Endothelial cell of umbilical vein (primary cell): ENCODE results near the gene UBE2Q1. TPM values are rescaled to one million over a fixed set of nuclear protein-coding genes. Genes with fewer than 3 reads are reported as not detected.
"Not testable (repeated sequence)": the region's sequence is repeated elsewhere in the genome, so short reads cannot be mapped to it uniquely, and the experiment has no call there.

Source experiments
- BruUV-seq: library from RNA; stranded (reverse); fragments of 400-500 nt; replicated peaks from 2 replicates; lab custom pipeline; 2021; lab: Mats Ljungman, UMichigan
- CTCF ChIA-PET: fragments of 300-600, 350-600 bp; sonication (Branson Sonifier 250); formaldehyde crosslinking; loops from one replicate; lab custom pipeline; 2021; ENCODE audit warnings: antibody characterized with exemption, inconsistent platforms; lab: Charles Lee
- POLR2A ChIA-PET: fragments of 300-600, 350-600 bp; sonication (Branson Sonifier 250); formaldehyde crosslinking; loops from one replicate; lab custom pipeline; 2021; ENCODE audit warnings: antibody characterized with exemption, inconsistent platforms; lab: Charles Lee
- DNase-seq: peaks from one replicate; pipeline ENCODE4 v3.0.0-alpha.2; 2011; ENCODE audit warnings: low read depth, low spot score
- FAIRE-seq: peaks from 2 replicates; lab custom pipeline; 2011; peaks lifted over from hg19 to GRCh38; lab: Jason Lieb, UNC
- H2AFZ ChIP-seq: 2 replicates; pipeline ENCODE4 v1.6.0; 2012; ENCODE audit warnings: low read depth, low read length, control low read depth, inconsistent platforms
- H3K27ac ChIP-seq: 2 replicates; pipeline ENCODE4 v1.5.1; 2011; ENCODE audit warnings: low read depth, mild to moderate bottlenecking, control low read depth, low read length, moderate library complexity; ENCODE audit not compliant: insufficient read depth
- H3K27me3 ChIP-seq, 2 experiments: 2 replicates each; pipeline versions ENCODE4 v1.6.0 to v1.6.1; 2011; ENCODE audit warnings: low read length in 2 of 2, mixed read lengths in 1 of 2; ENCODE audit not compliant: control insufficient read depth in 2 of 2, insufficient read depth in 2 of 2
- H3K36me3 ChIP-seq, 2 experiments: 2 replicates in 1 of 2; 3 replicates in 1 of 2; pipeline ENCODE4 v1.5.1; 2011; ENCODE audit warnings: low read length in 2 of 2, mild to moderate bottlenecking in 1 of 2, moderate library complexity in 1 of 2; ENCODE audit not compliant: control insufficient read depth in 2 of 2, insufficient read depth in 2 of 2; ENCODE audit errors: extremely low read depth in 1 of 2
- H3K4me1 ChIP-seq: 3 replicates; pipeline ENCODE4 v1.5.1; 2011; ENCODE audit warnings: mild to moderate bottlenecking, low read length; ENCODE audit not compliant: control insufficient read depth, insufficient read depth; ENCODE audit errors: extremely low read depth
- H3K4me2 ChIP-seq: 2 replicates; pipeline ENCODE4 v1.6.1; 2011; ENCODE audit warnings: low read length, control low read depth, mixed read lengths; ENCODE audit not compliant: insufficient read depth
- H3K4me3 ChIP-seq, 3 experiments: fragments of 200-600 bp in 1 of 3; sonication (generic), shearing (Covaris generic) in 1 of 3; replicated peaks in 1 of 3; 2 replicates each; pipeline ENCODE4 v1.5.1; 2011 to 2016; ENCODE audit warnings: control low read depth in 3 of 3, low read length in 3 of 3, mild to moderate bottlenecking in 2 of 3, inconsistent platforms in 1 of 3, low read depth in 1 of 3, moderate library complexity in 1 of 3; ENCODE audit not compliant: insufficient read depth in 1 of 3
- H3K79me2 ChIP-seq: 2 replicates; pipeline ENCODE4 v1.6.0; 2012; ENCODE audit warnings: low read length, inconsistent platforms; ENCODE audit not compliant: control insufficient read depth, insufficient read depth
- H3K9ac ChIP-seq: replicated peaks from 2 replicates; pipeline ENCODE3; 2011; ENCODE audit warnings: low read length, control low read depth; ENCODE audit not compliant: insufficient read depth; ENCODE audit errors: extremely low read depth
- H3K9me1 ChIP-seq: replicated peaks from 3 replicates; pipeline ENCODE4 v1.6.0; 2011; ENCODE audit warnings: mild to moderate bottlenecking, low read length; ENCODE audit not compliant: control insufficient read depth, insufficient read depth; ENCODE audit errors: extremely low read depth
- H3K9me3 ChIP-seq: replicated peaks from 2 replicates; pipeline ENCODE4 v1.5.1; 2012; ENCODE audit warnings: low read length, inconsistent platforms; ENCODE audit not compliant: control insufficient read depth, insufficient read depth
- H4K20me1 ChIP-seq: replicated peaks from 2 replicates; pipeline ENCODE3; 2011; ENCODE audit warnings: mild to moderate bottlenecking, low read length; ENCODE audit not compliant: control insufficient read depth, insufficient read depth; ENCODE audit errors: extremely low read depth
- CTCF ChIP-seq, 2 donors: IDR thresholded peaks; 1 replicate in 1 of 2; 2 replicates in 1 of 2; pipeline ENCODE4 v1.5.1; 2011; ENCODE audit warnings: low read length in 2 of 2, mild to moderate bottlenecking in 2 of 2, moderate library complexity in 2 of 2, control low read depth in 1 of 2, inconsistent platforms in 1 of 2, low read depth in 1 of 2; ENCODE audit not compliant: insufficient read depth in 1 of 2; ENCODE audit errors: extremely low read depth in 1 of 2
- JUN ChIP-seq: IDR thresholded peaks from 2 replicates; pipeline ENCODE4 v1.6.1; 2011; ENCODE audit warnings: borderline replicate concordance, low read depth; ENCODE audit not compliant: insufficient read length, insufficient read depth
- dilution Hi-C: fragments of 300-500 bp; cut with MboI; formaldehyde crosslinking; loops from one replicate; pipeline ENCODE4 v1.15.0; 2019; ENCODE audit warnings: low sequenced_read_pairs; ENCODE audit not compliant: extremely low pct_ligation_motif_present
- intact Hi-C: fragments of 100-400 bp; cut with micrococcal nuclease; formaldehyde crosslinking; loops from one replicate; pipeline ENCODE4 v1.10.0; 2022
- polyA plus RNA-seq, 4 experiments: library from polyadenylated mRNA; depleted of rRNA in 3 of 4; stranded (reverse) in 3 of 4; unstranded in 1 of 4; fragments of >200 nt; gene quantifications; 2 replicates each; pipeline versions ENCODE4 v1.2.1 to v1.2.3, GENCODE V29; 2011 to 2012; ENCODE audit warnings: missing spikeins in 1 of 4
- total RNA-seq: library from RNA; stranded (reverse); gene quantifications from 2 replicates; pipeline ENCODE4 v1.2.3, GENCODE V29; 2021

Gene UBE2Q1
- total and polyA plus RNA-seq, 2 donors (not counting 3 experiments of a cell fraction or from before 2014, with no cell fraction given): 16.5 to 85.4 TPM

- dilution Hi-C loops (no loop called here), intact Hi-C loops (no loop called here)
- no peaks in the 10 kb centered on the region for H3K9me3 ChIP-seq
- no peaks in the 10 kb centered on the region for H3K36me3 ChIP-seq
- POLR2A ChIA-PET: no interaction called here
- DNase-seq (no peak), FAIRE-seq (peak; percentile 67)
- H3K4me3 ChIP-seq: no peak overlapping the region
- no peaks in the 10 kb centered on the region for H3K9me1 ChIP-seq
- H3K4me2 ChIP-seq: no peak overlapping the region
- H2AFZ ChIP-seq: no peak overlapping the region
- BruUV-seq: no TSS peak
- no peak overlapping the region for H3K27ac ChIP-seq
- CTCF ChIA-PET: interaction anchor here (1.1 to 2.4 kb wide), 4 partner anchors 12 to 55 kb away, joined by 3 to 19 read pairs (median 4); no protein-coding TSS in a partner anchor
- no peaks in the 10 kb centered on the region for H3K27me3 ChIP-seq
- no peak overlapping the region for H3K9ac ChIP-seq
- no peak for TF ChIP-seq JUN
- TF ChIP-seq CTCF (IDR thresholded peaks at IDR 0.05; ENCODE audit: extremely low read depth in 1 of 2, insufficient read depth in 1 of 2, low read depth in 1 of 2, low read length in 2 of 2): peak; percentile 14 to 27
- H3K4me1 ChIP-seq: no peaks in the 10 kb centered on the region
- no peaks in the 10 kb centered on the region for H4K20me1 ChIP-seq
- H3K79me2 ChIP-seq: no peaks in the 10 kb centered on the region
Observed at GRCh38 chr1:154533952-154534844, 24.3 kb downstream of the UBE2Q1 start.

- H3K36me3 ChIP-seq, intact Hi-C loops, H3K4me3 ChIP-seq, BruUV-seq, H3K79me2 ChIP-seq, DNase-seq, H2AFZ ChIP-seq, H3K4me2 ChIP-seq, H3K9ac ChIP-seq, POLR2A ChIA-PET, H3K9me1 ChIP-seq, FAIRE-seq, H3K9me3 ChIP-seq, dilution Hi-C loops, H3K4me1 ChIP-seq, H3K27ac ChIP-seq, H4K20me1 ChIP-seq, H3K27me3 ChIP-seq: not testable (repeated sequence)
- CTCF ChIA-PET: interaction anchor here (1.4 to 1.5 kb wide), 2 partner anchors 14 to 53 kb away, joined by 6 to 8 read pairs; no protein-coding TSS in a partner anchor
Observed at GRCh38 chr1:154531950-154532349, 26.5 kb downstream of the UBE2Q1 start.
